EL (cell line): ENCODE measurements around the gene SVIL.
"Not testable (repeated sequence)": the region's sequence is repeated elsewhere in the genome, so short reads cannot be mapped to it uniquely, and the experiment has no call there.

Experiments
- DNase-seq: peaks from one replicate; pipeline ENCODE4 v3.0.0-alpha.2; 2016

SVIL gene

GRCh38 chr10:29648114-29648982, 13.6 kb upstream of the SVIL start:
- DNase-seq = no peak

GRCh38 chr10:29647478-29647877, 12.7 kb upstream of the SVIL start:
- no peak for DNase-seq

DNA sequence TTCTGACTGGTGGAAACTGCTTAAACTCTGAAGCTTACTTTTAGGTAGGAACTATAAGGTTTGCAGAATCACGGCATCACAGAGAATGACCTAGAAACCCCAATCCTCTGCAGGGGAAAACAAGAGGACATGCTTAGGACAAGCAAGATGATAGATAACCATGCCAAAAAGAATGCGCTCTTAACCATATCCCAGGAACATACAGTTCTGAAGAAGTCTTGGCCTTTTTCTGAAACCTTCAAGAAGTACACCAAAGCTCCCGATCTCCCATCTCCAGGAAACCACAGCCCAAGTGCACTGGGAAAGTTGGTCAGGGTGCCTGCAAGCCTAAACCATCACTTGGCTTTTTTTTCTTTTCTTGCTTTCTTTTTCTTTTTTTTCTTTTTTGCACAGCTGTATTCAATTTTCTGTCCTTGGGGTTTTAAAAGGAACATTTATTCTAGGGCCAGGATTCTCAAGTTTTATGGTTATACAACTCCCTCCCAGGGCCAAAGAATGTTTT, 12.2 kb upstream of the SVIL start:
- no peak for DNase-seq

DNA sequence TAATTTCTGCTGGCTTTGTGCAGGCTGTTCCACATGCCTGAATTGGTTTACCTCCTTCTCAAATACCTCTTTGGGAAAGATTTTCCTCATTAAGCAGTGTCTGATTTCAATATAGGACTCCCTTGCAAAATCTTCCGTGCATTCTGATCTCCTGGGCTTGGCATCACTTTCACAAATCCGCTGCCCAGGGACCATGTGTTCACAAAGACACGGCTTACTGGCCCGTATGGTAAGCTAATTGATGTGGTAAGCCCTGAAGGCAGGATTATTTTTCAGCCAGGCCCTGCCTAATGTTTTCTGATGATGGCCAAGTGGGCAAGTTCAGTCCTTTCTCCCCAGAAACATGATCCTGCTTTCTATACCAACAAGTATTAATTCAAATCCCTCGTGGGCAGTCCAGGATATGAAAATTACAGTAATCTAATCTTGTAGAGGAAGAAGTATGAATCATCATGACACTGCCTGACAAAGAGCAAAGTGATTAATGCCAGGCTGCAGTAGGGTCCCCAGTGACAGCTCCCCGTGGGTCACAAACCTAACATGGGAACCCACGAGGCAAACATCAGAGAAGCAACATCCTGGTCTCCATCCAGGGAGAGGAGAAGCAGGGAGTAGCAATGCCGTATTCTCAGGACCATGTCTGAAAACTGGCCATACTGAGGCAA, 11.6 kb upstream of the SVIL start:
- peak; percentile 45 for DNase-seq

DNA sequence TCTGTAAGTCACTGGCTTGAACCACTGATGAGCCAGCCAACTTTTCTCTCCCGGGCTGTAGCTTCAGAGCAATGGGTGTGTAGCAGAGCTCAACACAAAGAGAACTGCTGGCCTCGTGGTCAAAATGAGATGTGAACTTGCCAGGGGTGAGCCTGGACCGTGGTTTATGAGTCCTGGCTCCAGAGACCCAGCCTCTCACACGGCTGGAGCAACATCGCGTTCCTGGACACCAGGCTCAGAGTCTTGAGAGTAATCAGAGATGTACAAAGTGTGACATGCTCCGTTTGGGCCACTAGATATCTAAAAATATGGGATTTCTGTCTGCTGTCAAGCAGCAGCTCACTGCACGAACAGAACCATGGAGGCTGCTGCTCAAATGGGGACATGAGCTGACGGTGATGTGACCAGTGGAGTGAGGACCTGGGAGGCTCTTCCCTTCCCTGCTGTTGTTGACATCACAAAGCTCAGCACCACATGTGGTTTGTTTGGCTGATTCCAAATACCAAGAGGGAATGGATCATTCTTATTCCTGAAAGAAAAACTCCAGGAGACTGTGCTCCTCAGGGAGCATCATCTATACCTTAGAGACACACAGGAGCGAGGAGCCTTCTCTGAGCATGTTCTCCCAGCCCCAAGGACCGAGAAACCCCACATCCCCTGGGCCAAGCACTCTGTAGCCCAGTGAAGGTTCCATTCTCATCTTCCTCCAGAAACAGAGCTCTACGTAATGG, 9.2 kb upstream of the SVIL start:
- no peak for DNase-seq

GRCh38 chr10:29642990-29643389, 8.2 kb upstream of the SVIL start:
- no peak for DNase-seq

DNA sequence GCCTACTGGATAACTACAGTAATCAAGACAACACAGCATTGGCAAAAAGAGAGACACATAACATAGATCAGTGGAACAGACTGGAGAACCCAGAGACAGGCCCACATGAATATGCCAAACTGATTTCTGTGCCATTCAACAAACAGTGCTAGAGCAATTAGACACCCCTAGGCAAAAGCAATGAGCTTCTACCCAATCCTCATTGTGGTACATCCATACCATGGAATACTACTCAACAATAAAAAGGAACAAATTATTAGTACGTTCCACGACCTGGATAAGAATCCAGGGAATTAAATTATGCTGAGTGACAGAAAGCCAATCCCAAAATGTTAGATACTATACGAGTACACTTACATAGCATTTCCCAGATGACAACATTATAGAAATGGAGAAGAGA, 2.8 kb upstream of the SVIL start:
- no peak for DNase-seq

DNA sequence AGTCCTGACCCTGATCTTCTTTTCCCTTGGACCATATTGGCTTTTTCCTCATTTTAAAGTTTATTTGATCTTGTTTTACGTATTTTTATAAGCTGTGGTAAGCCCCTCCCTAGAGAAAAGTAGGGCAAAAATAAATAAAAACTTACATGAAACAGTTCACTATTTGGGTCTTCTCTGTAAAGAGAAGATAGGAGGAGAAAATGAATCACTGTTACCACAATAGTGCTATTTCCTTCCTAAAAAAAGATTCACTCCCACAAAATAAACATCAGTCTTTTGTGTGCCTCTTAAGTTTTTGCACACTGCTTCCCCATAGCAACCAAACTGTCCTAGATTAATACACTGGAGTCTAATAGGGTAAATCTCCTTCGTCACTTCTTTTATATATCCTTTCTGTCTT, 1.4 kb upstream of the SVIL start:
- no peak for DNase-seq

DNA sequence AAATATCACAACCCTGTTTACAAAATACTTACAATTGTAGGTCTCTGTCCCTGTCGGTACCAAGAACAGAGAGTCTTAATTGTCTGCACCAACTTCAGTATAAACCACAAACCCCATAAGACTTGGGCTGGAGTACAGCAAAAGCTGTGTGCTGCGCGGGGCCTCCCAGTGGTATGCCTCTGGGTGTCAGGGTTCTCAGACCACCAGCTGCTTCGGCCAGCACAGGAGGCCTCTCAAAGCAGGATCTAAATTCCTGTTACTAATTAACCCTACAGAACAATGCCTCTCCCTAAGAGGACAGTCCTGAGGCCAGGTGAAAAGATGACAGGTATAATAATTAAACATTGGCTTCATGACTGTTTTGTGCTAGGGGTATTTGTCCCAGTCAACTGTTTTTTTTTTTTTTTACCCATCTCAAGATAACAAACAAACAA, 957 bp upstream of the SVIL start:
- no peak for DNase-seq

GRCh38 chr10:29634105-29634504, 666 bp downstream of the SVIL start:
- no peak for DNase-seq

- no peak for DNase-seq
Measured at GRCh38 chr10:29631049-29631339, 3.8 kb downstream of the SVIL start.

DNA sequence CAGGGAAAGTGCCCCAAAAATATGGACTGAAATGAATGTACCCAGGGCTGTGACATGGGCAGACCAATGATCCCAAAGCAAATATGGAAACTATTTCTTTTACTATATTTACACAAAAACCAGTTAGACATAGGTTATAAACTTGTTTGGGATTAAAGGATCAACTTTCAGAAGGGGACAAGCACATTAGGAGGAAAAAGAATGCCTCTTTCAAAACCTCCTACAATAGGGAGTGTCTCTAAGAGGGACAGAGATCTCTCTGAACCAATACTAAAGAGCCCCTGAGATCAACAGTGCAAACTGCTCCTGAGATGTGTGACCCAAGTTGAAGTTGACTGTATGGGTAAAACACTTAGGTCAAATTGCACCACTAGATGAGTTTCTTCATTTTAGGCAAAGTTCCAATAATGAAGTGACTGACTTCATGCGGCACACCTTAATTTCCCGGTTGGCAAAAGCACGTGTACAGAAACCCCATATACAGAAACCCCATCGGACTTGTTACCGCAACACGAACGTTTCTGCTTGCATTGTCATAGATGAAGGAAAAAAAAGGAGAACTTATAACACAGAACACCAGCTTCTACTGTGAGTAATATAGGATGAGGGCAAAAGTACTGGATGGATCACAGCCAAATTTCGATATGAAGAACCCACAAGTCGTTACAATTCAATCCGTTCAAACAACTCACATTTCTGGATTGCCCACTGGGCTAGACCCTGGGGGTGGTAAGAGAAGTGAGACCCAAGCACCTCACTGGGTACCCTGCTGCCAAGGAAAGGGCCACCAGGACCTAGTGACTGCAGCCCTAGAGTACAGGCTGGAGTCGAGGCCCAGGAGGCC, 4.3 kb downstream of the SVIL start:
- DNase-seq = no peak

DNA sequence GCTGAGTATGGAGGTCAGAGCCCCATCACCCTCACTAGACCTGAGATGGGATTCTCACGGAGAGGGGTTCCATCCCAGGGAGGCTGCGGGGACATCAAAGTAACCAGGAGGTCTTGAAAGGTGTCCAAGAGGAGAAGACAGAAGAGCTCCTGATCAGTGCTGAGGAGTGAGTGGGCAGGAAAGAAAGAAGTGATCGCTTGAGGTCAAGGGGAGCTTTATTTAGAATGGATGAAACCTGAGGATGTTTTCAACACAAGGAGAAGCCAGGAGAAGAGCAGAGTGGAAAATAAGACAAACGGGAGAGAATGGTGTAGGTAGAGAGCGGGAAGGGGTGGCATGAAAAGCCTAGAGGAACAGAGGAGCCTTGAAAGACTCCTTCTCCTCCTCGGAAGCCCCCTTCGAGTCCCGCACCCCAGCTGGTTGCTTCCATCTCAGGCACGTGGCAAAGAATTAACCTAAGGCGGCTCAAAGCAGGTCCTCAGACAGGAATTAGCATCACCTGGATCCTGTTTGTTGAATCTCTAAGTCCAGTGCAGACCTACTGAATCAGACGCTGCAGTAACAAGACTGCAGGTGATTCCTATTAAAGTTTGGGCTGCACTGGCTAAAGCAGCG, 5.8 kb downstream of the SVIL start:
- DNase-seq = no peak

- no peak for DNase-seq
Measured at GRCh38 chr10:29628311-29628710, 6.5 kb downstream of the SVIL start.

DNA sequence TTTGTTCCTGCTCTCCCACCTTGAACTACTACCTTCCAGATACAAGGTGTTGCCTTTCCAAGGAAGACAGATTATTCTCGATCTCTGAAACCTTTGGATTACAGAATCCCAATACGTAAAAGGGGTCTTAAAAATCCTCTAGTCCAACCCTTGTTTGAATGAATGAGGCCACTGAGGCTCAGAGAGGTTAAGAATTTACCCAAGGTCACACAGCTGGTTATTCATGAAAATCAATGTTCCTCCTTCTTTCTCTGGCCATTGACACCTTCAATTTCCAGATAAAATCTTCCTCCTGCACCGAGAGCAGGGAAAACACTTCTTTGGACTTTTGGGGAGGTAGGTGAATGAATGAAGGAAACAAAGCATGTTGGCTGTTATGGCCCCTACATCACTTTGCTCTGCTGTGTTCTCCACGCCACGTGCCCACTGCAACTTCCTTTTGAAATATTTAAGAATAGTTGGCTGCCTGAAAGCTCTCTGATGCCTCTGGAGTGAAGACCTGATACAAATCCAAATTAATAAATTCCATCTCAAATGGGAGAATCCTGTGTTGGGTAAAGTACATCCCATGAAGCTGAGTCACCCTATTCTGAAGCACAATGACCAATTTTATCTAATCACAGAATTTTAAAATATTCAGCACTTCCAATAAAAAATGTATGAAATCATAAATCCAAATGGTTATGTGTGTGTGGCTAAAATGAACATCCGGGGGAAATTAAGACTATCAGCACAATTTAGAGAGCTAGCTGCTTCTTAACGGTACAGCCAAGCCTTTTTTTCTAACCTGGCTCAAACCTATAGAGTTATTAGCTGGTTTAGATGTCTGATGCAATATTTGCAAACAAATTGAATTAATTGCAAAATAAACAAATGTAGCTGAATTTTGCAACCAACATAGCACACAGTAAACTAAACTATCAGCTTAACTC, 7.3 kb downstream of the SVIL start:
- DNase-seq = peak; percentile 63

GRCh38 chr10:29624357-29624756, 10.4 kb downstream of the SVIL start:
- DNase-seq = not testable (repeated sequence)

DNA sequence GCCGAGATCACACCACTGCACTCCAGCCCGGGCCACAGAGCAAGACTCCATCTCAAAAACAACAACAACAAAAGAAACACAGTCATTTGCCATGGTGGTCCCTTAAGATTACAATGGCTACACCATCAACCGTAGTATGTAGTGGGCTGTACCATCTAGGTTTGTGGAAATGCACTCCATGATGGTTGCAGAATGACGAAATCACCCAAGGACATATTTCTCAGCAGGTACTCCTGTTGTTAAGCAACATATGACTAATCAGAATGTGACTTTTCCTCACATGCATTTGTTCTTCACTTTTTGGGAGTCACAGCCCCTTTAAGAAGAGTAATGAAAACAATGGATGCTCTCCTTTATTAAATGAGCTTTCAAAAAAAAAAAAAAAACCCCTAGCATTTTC, 11.0 kb downstream of the SVIL start:
- no peak for DNase-seq

DNA sequence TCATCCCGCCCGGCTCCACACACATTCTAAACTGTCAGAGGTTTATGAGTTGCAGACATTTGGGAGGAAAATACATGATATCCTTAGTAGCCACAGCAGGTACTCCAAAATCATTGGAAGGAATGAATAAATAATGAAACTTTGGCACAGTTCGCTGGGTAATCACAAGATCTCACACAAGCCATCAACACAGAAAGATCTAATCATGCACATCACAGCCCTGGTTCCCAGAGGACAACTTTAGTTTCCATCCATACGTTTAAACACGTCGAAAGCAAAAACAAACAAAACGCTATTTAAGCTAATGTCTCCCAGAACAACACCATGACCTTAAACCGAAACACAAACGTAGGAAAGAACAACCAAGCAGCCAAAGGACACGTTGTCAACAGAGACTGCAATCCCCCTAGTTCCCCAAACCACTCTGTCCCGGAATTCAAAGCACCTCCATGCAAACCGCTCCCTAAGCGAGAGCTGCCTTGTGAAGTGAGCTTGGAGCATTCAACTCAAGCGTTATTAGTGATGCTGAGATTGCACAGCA, 12.3 kb downstream of the SVIL start:
- DNase-seq = no peak

GRCh38 chr10:29621161-29621560, 13.6 kb downstream of the SVIL start:
- DNase-seq = peak; percentile 53

GRCh38 chr10:29620112-29620690, 14.6 kb downstream of the SVIL start:
- DNase-seq = no peak
